CD4-positive, alpha-beta T cell (primary cell): ENCODE data around the gene DEXI. TPM values are rescaled to one million over a fixed set of nuclear protein-coding genes. Genes with fewer than 3 reads are reported as not detected.
"Not testable (repeated sequence)": the region's sequence is repeated elsewhere in the genome, so short reads cannot be mapped to it uniquely, and the experiment has no call there.

Experiments
- ATAC-seq: fragments of 200-7000 bp; cut with Tn5 transposase; one replicate; pipeline ENCODE4 v1.10.0; 2022; ENCODE audit warnings: mild to moderate bottlenecking; ENCODE audit not compliant: poor library complexity
- CTCF ChIA-PET: fragments of 350-600 bp; sonication (Branson Sonifier 250); formaldehyde crosslinking; loops from one replicate; lab custom pipeline; 2021; ENCODE audit warnings: antibody characterized with exemption, inconsistent platforms; lab: Charles Lee
- POLR2A ChIA-PET: fragments of 350-600 bp; sonication (Branson Sonifier 250); formaldehyde crosslinking; loops from one replicate; lab custom pipeline; 2021; ENCODE audit warnings: antibody characterized with exemption, inconsistent platforms; lab: Charles Lee
- DNase-seq, 14 experiments: peaks; one replicate each; pipeline ENCODE4 v3.0.0-alpha.2; 2013 to 2020; ENCODE audit warnings: mixed read lengths in 2 of 14
- H3K27ac ChIP-seq, 2 donors: one replicate each; pipeline versions ENCODE4 v1.5.1 to v1.7.0; 2013; ENCODE audit warnings: low read length in 2 of 2, low read depth in 1 of 2, mild to moderate bottlenecking in 1 of 2
- H3K27me3 ChIP-seq, 2 experiments: 1 replicate in 1 of 2; 2 replicates in 1 of 2; pipeline versions ENCODE4 v1.6.1 to v1.7.0; 2013; ENCODE audit warnings: low read length in 2 of 2, control low read depth in 1 of 2, mild to moderate bottlenecking in 1 of 2, moderate library complexity in 1 of 2; ENCODE audit not compliant: insufficient read depth in 2 of 2, control insufficient read depth in 1 of 2
- H3K36me3 ChIP-seq: one replicate; pipeline ENCODE4 v1.6.1; 2013; ENCODE audit warnings: low read length, control low read depth; ENCODE audit not compliant: insufficient read depth
- H3K4me1 ChIP-seq: one replicate; pipeline ENCODE4 v1.6.1; 2013; ENCODE audit warnings: low read length, control low read depth; ENCODE audit not compliant: insufficient read depth
- H3K4me3 ChIP-seq: one replicate; pipeline ENCODE4 v1.5.1; 2013; ENCODE audit warnings: mild to moderate bottlenecking, low read length, moderate library complexity
- H3K9me3 ChIP-seq, 2 experiments: 1 replicate in 1 of 2; 2 replicates in 1 of 2; pipeline versions ENCODE4 v1.6.1 to v1.7.0; 2013; ENCODE audit warnings: low read length in 2 of 2, mild to moderate bottlenecking in 2 of 2, control low read depth in 1 of 2, moderate library complexity in 1 of 2; ENCODE audit not compliant: control insufficient read depth in 1 of 2, insufficient read depth in 1 of 2
- H3K27ac Mint-ChIP-seq: one replicate; pipeline ENCODE4 v1.8.0; 2020; ENCODE audit warnings: mixed read lengths
- H3K27me3 Mint-ChIP-seq: one replicate; pipeline ENCODE4 v1.8.0; 2021; ENCODE audit warnings: mixed read lengths
- H3K36me3 Mint-ChIP-seq: one replicate; pipeline ENCODE4 v1.8.0; 2021; ENCODE audit warnings: low read depth, mixed read lengths
- H3K4me1 Mint-ChIP-seq: one replicate; pipeline ENCODE4 v1.8.0; 2021; ENCODE audit warnings: low read depth, mixed read lengths
- H3K4me3 Mint-ChIP-seq: one replicate; pipeline ENCODE4 v1.8.0; 2020; ENCODE audit warnings: mild to moderate bottlenecking, mixed read lengths
- H3K9me3 Mint-ChIP-seq: one replicate; pipeline ENCODE4 v1.8.0; 2020; ENCODE audit warnings: mixed read lengths
- intact Hi-C, 2 experiments: fragments of 100-400 bp; cut with DNase I in 1 of 2; cut with micrococcal nuclease in 1 of 2; formaldehyde crosslinking; loops; one replicate each; pipeline versions ENCODE4 v1.15.1 to v1.9.0; 2023 to 2025; cut with DNase I, micrococcal nuclease
- total RNA-seq, 174 experiments: library from RNA in 2 of 174; stranded (reverse) in 2 of 174; gene quantifications; one replicate each; pipeline ENCODE4 v1.2.3 and lab custom pipeline; 2021 to 2026
- TF ChIP-seq, protein P1 (sequence below): fragments of 200-600 bp; IDR thresholded peaks from one replicate; pipeline ENCODE4 v1.8.0; 2022; ENCODE audit warnings: antibody characterized with exemption, mild to moderate bottlenecking

DEXI gene
- total RNA-seq, 2 experiments from 2014 or later = 5.8 to 7.2 TPM

GRCh38 chr16:10967986-10968385, 25.7 kb upstream of the DEXI start:
- ATAC-seq = no peak
- Histone ChIP-seq H3K36me3 (peaks cover 54% of the 10 kb centered on the region), H3K27ac (no peak overlapping the region), H3K4me3 (no peak overlapping the region), H3K9me3 (no peaks in the 10 kb centered on the region), H3K27me3 (no peaks in the 10 kb centered on the region), H3K4me1 (peaks cover 38% of the 10 kb centered on the region)
- TF ChIP-seq, protein P1, sequence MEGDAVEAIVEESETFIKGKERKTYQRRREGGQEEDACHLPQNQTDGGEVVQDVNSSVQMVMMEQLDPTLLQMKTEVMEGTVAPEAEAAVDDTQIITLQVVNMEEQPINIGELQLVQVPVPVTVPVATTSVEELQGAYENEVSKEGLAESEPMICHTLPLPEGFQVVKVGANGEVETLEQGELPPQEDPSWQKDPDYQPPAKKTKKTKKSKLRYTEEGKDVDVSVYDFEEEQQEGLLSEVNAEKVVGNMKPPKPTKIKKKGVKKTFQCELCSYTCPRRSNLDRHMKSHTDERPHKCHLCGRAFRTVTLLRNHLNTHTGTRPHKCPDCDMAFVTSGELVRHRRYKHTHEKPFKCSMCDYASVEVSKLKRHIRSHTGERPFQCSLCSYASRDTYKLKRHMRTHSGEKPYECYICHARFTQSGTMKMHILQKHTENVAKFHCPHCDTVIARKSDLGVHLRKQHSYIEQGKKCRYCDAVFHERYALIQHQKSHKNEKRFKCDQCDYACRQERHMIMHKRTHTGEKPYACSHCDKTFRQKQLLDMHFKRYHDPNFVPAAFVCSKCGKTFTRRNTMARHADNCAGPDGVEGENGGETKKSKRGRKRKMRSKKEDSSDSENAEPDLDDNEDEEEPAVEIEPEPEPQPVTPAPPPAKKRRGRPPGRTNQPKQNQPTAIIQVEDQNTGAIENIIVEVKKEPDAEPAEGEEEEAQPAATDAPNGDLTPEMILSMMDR = no peak
- peaks cover 63% of the 10 kb centered on the region for H3K36me3 Mint-ChIP-seq
- DNase-seq = no peak
- peaks cover 46% of the 10 kb centered on the region for H3K4me1 Mint-ChIP-seq
- H3K4me3 Mint-ChIP-seq = no peak overlapping the region
- CTCF ChIA-PET = interaction anchor here (1.7 kb wide), 1 partner anchor 388 kb away, joined by 3 read pairs; no protein-coding TSS in a partner anchor
- no peaks in the 10 kb centered on the region for H3K9me3 Mint-ChIP-seq
- intact Hi-C loops = loop anchor here in 1 of 2 experiments (10.0 kb wide), 1 partner anchor 847 kb away; no protein-coding TSS in a partner anchor
- POLR2A ChIA-PET = interaction anchor here (1.6 kb wide), 1 partner anchor 288 kb away, joined by 4 read pairs; the partner anchor contains the start of gene SOCS1
- H3K27me3 Mint-ChIP-seq = no peaks in the 10 kb centered on the region
- H3K27ac Mint-ChIP-seq = no peak overlapping the region

DNA sequence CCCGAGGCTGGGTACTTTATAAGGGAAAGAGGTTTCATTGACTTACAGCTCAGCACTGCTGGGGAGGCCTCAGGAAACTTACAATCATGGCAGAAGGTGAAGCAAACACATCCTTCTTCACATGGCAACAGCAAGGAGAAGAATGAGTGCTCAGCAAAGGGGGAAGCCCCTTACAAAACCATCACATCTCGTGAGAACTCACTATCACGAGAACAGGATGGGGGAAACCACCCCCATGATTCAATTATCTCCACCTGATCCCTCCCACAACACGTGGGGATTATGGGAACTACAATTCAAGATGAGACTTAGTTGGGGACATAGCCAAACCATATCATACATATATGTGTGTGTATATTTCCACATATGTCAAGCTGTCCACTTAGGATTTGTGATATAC, 24.3 kb upstream of the DEXI start:
- H3K9me3 Mint-ChIP-seq, ATAC-seq, H3K4me3 Mint-ChIP-seq, H3K27me3 Mint-ChIP-seq, H3K27ac ChIP-seq, H3K9me3 ChIP-seq, H3K4me3 ChIP-seq, H3K27me3 ChIP-seq, CTCF ChIA-PET, H3K27ac Mint-ChIP-seq: not testable (repeated sequence)
- Histone ChIP-seq H3K4me1 (peaks cover 29% of the 10 kb centered on the region), H3K36me3 (peaks cover 61% of the 10 kb centered on the region)
- peaks cover 59% of the 10 kb centered on the region for H3K36me3 Mint-ChIP-seq
- POLR2A ChIA-PET = interaction anchor here (4.2 kb wide), 1 partner anchor 290 kb away, joined by 43 read pairs; the partner anchor contains the start of gene SOCS1
- peaks cover 34% of the 10 kb centered on the region for H3K4me1 Mint-ChIP-seq
- intact Hi-C loops = loop anchor here in 1 of 2 experiments (10.0 kb wide), 1 partner anchor 848 kb away; no protein-coding TSS in a partner anchor
- DNase-seq = peak in 2 of 14 experiments; percentile 48 to 60

- H3K4me3 ChIP-seq = no peak overlapping the region
- no peak for ATAC-seq
- H3K27ac ChIP-seq = no peak overlapping the region
- H3K4me1 ChIP-seq = peaks cover 28% of the 10 kb centered on the region
- no peaks in the 10 kb centered on the region for H3K27me3 ChIP-seq
- ChIA-PET POLR2A (interaction anchor here (0.6 to 4.2 kb wide), 2 partner anchors 290 to 304 kb away, joined by 3 to 43 read pairs; partner anchors contain the start of gene SOCS1), CTCF (interaction anchor here (2.4 to 4.0 kb wide), 2 partner anchors 12 to 290 kb away, joined by 13 to 50 read pairs; partner anchors contain the start of gene SOCS1)
- H3K4me3 Mint-ChIP-seq = no peak overlapping the region
- H3K27me3 Mint-ChIP-seq = no peaks in the 10 kb centered on the region
- intact Hi-C loops = loop anchor here in 1 of 2 experiments (10.0 kb wide), 1 partner anchor 849 kb away; no protein-coding TSS in a partner anchor
- H3K9me3 Mint-ChIP-seq = no peaks in the 10 kb centered on the region
- peaks cover 57% of the 10 kb centered on the region for H3K36me3 Mint-ChIP-seq
- TF ChIP-seq, protein P1 = no peak
- peak overlapping the region; percentile 76 for H3K27ac Mint-ChIP-seq
- H3K36me3 ChIP-seq = peaks cover 62% of the 10 kb centered on the region
- DNase-seq = no peak
- H3K9me3 ChIP-seq = no peaks in the 10 kb centered on the region
- H3K4me1 Mint-ChIP-seq = peaks cover 30% of the 10 kb centered on the region
These were observed 23.9 kb upstream of the DEXI start for GRCh38 chr16:10966129-10966528.
